HG03175 (cell line): ENCODE results near the gene EPB41.

Experiments used
- ATAC-seq: cut with Tn5 transposase; IDR thresholded peaks from one replicate; pipeline ENCODE4 v1.9.1; 2021; ENCODE audit warnings: mild to moderate bottlenecking, moderate library complexity; ENCODE audit not compliant: unreplicated experiment

EPB41 gene

DNA sequence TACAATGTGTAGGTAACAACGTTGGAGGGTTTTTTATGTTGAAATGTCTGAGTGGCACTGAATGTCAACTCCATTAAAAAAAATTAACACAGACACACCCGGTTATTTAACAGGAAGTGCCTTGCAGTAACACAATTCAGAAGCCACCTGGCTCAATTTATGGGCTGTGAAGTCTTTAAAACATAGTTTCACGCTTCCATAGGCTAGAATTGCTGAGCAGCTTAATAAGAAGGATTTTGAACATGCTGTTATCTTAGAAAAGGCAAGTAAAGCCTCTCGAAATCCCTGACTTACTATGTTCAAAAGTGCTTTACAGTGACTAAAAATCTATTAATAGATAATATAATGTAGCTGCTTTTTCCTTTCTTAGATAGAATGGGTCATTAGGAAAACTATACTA is 247.7 kb downstream of the EPB41 start:
- no peak for ATAC-seq

DNA sequence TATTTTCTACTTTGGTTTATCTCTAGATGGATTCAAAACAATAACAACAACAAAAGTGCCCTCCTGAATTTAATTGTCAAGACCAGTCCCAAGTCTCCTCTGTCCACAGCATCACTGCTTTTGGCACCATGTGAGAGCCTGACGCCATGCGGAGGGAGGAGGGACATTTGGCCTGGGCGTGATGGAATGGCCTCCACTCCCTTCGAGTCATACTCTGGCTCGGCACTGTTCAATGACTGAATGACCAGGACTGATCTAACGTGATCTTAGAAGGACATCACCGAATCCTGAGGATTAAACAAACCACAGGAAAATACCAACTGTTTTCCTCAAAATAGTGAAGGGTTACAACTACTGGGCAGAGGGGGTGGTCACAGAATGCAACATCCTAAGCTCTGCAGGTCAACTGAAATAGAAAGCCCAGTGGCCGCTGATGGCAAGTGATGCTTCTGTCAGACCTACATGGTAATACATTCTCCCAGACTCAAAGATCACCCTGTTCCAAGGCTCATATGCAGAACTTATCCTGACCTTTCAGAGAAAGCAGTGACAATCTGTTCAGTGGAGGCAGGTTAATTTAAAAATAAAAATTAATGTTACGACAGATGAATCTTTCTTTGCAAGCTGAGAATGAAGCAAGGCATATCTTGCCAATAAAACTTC is 248.2 kb downstream of the EPB41 start:
- no peak for ATAC-seq

DNA sequence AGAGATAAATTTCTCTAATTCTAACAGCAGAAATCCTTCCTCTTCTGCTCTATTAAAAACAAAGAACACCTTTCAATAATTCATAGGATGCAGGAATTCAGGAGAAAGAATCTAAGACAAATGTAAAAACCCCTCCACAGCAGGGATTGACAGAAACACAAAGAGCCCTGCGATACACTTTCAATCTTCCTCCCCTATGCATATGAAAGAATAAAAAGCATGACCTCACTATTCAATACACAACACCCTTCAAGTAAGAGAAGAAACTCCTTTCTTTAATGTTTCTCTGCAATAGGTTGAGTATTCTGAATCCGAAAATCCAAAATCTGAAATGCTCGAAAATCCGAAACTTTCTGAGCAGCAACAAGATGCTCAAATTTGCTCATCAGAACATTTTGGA is 250.2 kb downstream of the EPB41 start:
- no peak for ATAC-seq

DNA sequence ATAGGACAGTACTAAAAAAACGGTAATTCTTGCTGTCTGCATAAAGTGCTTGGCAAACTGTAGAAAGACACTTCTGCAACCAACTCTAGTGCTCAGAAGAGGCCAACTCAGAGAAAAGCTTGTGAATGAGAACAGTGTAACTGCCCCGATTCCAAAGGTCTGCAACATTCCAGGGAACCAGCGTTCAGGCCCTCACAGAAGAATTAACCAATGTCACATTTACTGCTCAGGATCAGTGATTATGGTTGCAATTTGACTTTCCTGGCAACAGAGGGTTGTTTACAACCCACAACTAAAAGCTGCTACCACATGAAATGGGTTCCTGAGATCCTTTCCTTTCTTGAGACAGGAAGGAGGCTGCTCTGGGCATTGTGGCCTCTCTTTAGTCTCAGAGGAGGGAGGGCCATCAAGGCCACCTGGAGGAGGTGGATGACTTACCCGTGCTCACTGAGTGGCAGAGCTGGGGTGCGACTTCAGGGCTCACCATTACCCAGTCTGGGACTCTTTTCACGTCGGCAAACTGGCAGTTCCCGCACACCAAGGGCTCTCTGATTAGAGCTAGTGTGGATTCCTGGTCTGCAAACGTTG is 252.0 kb downstream of the EPB41 start:
- no peak for ATAC-seq

DNA sequence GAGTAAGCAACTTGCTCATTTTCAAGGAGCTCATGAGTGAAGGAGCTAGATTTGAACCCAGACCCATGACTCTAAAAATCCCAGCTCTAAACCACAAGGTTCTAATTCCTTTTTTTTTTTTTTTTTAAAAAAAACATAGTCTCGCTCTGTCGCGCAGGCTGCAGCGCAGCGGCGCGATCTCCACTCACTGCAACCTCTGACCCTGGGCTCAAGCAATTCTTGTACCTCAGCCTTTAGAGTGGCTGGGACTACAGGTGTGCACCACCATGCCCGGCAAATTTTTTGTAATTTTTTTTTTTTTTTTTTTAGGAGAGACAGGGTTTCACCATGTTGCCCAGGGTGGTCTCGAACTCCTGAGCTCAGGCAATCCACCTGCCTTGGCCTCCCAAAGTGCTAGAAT is 253.5 kb downstream of the EPB41 start:
- ATAC-seq, result no peak
